Breast epithelium (tissue), 4 donors: ENCODE measurements around the gene IL12RB2. TPM values are rescaled to one million over a fixed set of nuclear protein-coding genes. Genes with fewer than 3 reads are reported as not detected.

Experiments used
- DNase-seq, 2 donors: peaks; one replicate each; pipeline ENCODE4 v3.0.0-alpha.2; 2019; ENCODE audit warnings: low spot score in 2 of 2
- H3K27ac ChIP-seq, 2 donors: fragments of 200-600 bp; sonication (generic) in 1 of 2; one replicate each; pipeline ENCODE4 v1.5.1; 2016 to 2019; ENCODE audit warnings: mild to moderate bottlenecking in 1 of 2
- H3K27me3 ChIP-seq, 2 donors: fragments of 200-600 bp; sonication (generic) in 1 of 2; one replicate each; pipeline versions ENCODE4 v1.5.1 to v1.6.0; 2017 to 2019; ENCODE audit warnings: control low read depth in 1 of 2, mild to moderate bottlenecking in 1 of 2
- H3K36me3 ChIP-seq: fragments of 200-600 bp; one replicate; pipeline ENCODE4 v1.5.1; 2019
- H3K4me1 ChIP-seq, 2 donors: fragments of 200-600 bp; sonication (generic); one replicate each; pipeline ENCODE4 v1.5.1; 2016 to 2019; ENCODE audit warnings: control low read depth in 1 of 2
- H3K4me3 ChIP-seq, 3 donors: fragments of 200-600 bp; sonication (generic); 1 replicate in 2 of 3; 2 replicates in 1 of 3; pipeline ENCODE4 v1.5.1; 2016 to 2019; ENCODE audit warnings: mild to moderate bottlenecking in 3 of 3, moderate library complexity in 2 of 3
- H3K9me3 ChIP-seq, 2 donors: fragments of 200-600 bp; sonication (generic) in 1 of 2; one replicate each; pipeline ENCODE4 v1.5.1; 2016 to 2019; ENCODE audit warnings: control low read depth in 1 of 2
- CTCF ChIP-seq, 3 donors: fragments of 450-650 bp; IDR thresholded peaks; one replicate each; pipeline ENCODE4 v1.5.1; 2016 to 2017; ENCODE audit warnings: antibody characterized with exemption in 3 of 3, mild to moderate bottlenecking in 3 of 3, moderate library complexity in 3 of 3
- POLR2A ChIP-seq: fragments of 450-650 bp; IDR thresholded peaks from one replicate; pipeline ENCODE4 v1.6.1; 2016; ENCODE audit warnings: antibody characterized with exemption, mild to moderate bottlenecking, moderate library complexity
- POLR2AphosphoS5 ChIP-seq, 3 donors: sonication (generic); formaldehyde crosslinking; IDR thresholded peaks; one replicate each; pipeline ENCODE4 v1.6.1; 2017; ENCODE audit warnings: antibody characterized with exemption in 3 of 3
- intact Hi-C: fragments of 100-400 bp; cut with DNase I; formaldehyde crosslinking; loops from one replicate; pipeline ENCODE4 v1.15.1; 2023; ENCODE audit warnings: low total_unique reads
- total RNA-seq, 3 donors: library from RNA; depleted of rRNA; stranded (reverse); fragments of >200 nt; gene quantifications; one replicate each; pipeline ENCODE4 v1.1.0, GENCODE V29; 2016

The IL12RB2 gene
- total RNA-seq, 3 donors from 2014 or later: 0.33 to 5.1 (median 0.59) TPM

- Histone ChIP-seq H3K36me3 (no peaks in the 10 kb centered on the region), H3K4me3 (no peak overlapping the region), H3K4me1 (no peaks in the 10 kb centered on the region), H3K9me3 (no peaks in the 10 kb centered on the region), H3K27ac (no peak overlapping the region), H3K27me3 (peaks cover 0 to 8% of the 10 kb centered on the region in 2 donors)
- TF ChIP-seq POLR2A: no peak
- intact Hi-C loops: no loop called here
- DNase-seq: no peak
These were observed 4.9 kb downstream of the IL12RB2 start for GRCh38 chr1:67312615-67313014.

GRCh38 chr1:67313934-67314671 lies 6.4 kb downstream of the IL12RB2 start:
- intact Hi-C loops: no loop called here
- Histone ChIP-seq H3K27ac (no peak overlapping the region), H3K9me3 (no peaks in the 10 kb centered on the region), H3K36me3 (no peaks in the 10 kb centered on the region), H3K27me3 (no peaks in the 10 kb centered on the region), H3K4me1 (no peaks in the 10 kb centered on the region), H3K4me3 (no peak overlapping the region)
- TF ChIP-seq CTCF (IDR thresholded peaks at IDR 0.05) (no peak), POLR2AphosphoS5 (IDR thresholded peaks at IDR 0.05) (no peak), POLR2A (no peak)
- no peak for DNase-seq

GRCh38 chr1:67314696-67315095 lies 7.0 kb downstream of the IL12RB2 start:
- Histone ChIP-seq H3K36me3 (no peaks in the 10 kb centered on the region), H3K27me3 (no peaks in the 10 kb centered on the region), H3K9me3 (no peaks in the 10 kb centered on the region), H3K27ac (no peak overlapping the region), H3K4me3 (no peak overlapping the region), H3K4me1 (no peaks in the 10 kb centered on the region)
- no peak for TF ChIP-seq CTCF (IDR thresholded peaks at IDR 0.05)
- TF ChIP-seq POLR2AphosphoS5 (IDR thresholded peaks at IDR 0.05): no peak
- TF ChIP-seq POLR2A: no peak
- intact Hi-C loops: no loop called here
- DNase-seq: no peak

- H3K27ac ChIP-seq: no peak overlapping the region
- TF ChIP-seq CTCF (IDR thresholded peaks at IDR 0.05) (no peak), POLR2AphosphoS5 (IDR thresholded peaks at IDR 0.05) (no peak), POLR2A (no peak)
- no peak overlapping the region for H3K4me3 ChIP-seq
- H3K27me3 ChIP-seq: no peaks in the 10 kb centered on the region
- H3K4me1 ChIP-seq: no peaks in the 10 kb centered on the region
- intact Hi-C loops: no loop called here
- no peaks in the 10 kb centered on the region for H3K36me3 ChIP-seq
- no peaks in the 10 kb centered on the region for H3K9me3 ChIP-seq
- DNase-seq: no peak
These were observed 8.7 kb downstream of the IL12RB2 start for GRCh38 chr1:67316180-67316902.

GRCh38 chr1:67316918-67317317 lies 9.2 kb downstream of the IL12RB2 start:
- intact Hi-C loops: no loop called here
- Histone ChIP-seq H3K27ac (no peak overlapping the region), H3K4me1 (no peaks in the 10 kb centered on the region), H3K27me3 (no peaks in the 10 kb centered on the region), H3K4me3 (no peak overlapping the region), H3K36me3 (no peaks in the 10 kb centered on the region), H3K9me3 (no peaks in the 10 kb centered on the region)
- DNase-seq: no peak
- no peak for TF ChIP-seq POLR2AphosphoS5 (IDR thresholded peaks at IDR 0.05)

- intact Hi-C loops: no loop called here
- H3K36me3 ChIP-seq: no peaks in the 10 kb centered on the region
- H3K27ac ChIP-seq: no peak overlapping the region
- no peak overlapping the region for H3K4me3 ChIP-seq
- H3K27me3 ChIP-seq: no peaks in the 10 kb centered on the region
- no peaks in the 10 kb centered on the region for H3K9me3 ChIP-seq
- no peak for DNase-seq
- no peaks in the 10 kb centered on the region for H3K4me1 ChIP-seq
- no peak for TF ChIP-seq POLR2A
- TF ChIP-seq CTCF (IDR thresholded peaks at IDR 0.05): no peak
- TF ChIP-seq POLR2AphosphoS5 (IDR thresholded peaks at IDR 0.05): no peak
These were observed 10.1 kb downstream of the IL12RB2 start for GRCh38 chr1:67317803-67318202.
